Measurements from ENCODE around the gene HDGFL3.

DNA sequence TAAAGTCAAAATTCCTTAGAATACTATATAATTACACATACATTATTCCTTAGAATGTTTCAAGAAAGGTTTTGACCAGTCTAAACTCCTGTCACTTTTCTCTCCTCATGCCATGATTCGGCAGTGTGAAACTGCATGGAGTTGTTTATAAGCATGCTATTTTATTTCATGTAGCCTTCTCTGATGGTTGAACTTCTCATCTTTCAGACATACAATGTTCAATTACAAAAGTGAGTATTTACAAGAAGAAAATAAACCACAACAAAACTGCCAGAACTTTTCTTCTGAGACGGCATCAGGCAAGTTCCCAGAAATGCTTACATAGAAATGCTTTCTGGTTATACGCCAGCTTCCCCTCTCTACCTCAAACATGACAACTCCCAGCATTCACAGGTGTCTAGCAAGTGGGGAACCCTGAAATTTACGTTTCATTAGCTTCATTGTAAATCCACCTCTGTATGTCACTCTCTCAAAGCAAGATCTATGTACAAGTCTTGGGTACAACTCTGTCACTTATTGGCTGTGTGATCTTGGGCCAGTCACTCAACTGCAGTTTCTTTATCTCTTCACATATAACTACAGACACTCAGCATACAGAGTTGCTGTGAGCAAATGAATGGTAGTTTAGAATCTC lies 42.7 kb downstream of the HDGFL3 start:
- TF ChIP-seq, protein P1, sequence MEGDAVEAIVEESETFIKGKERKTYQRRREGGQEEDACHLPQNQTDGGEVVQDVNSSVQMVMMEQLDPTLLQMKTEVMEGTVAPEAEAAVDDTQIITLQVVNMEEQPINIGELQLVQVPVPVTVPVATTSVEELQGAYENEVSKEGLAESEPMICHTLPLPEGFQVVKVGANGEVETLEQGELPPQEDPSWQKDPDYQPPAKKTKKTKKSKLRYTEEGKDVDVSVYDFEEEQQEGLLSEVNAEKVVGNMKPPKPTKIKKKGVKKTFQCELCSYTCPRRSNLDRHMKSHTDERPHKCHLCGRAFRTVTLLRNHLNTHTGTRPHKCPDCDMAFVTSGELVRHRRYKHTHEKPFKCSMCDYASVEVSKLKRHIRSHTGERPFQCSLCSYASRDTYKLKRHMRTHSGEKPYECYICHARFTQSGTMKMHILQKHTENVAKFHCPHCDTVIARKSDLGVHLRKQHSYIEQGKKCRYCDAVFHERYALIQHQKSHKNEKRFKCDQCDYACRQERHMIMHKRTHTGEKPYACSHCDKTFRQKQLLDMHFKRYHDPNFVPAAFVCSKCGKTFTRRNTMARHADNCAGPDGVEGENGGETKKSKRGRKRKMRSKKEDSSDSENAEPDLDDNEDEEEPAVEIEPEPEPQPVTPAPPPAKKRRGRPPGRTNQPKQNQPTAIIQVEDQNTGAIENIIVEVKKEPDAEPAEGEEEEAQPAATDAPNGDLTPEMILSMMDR (IDR thresholded peaks at IDR 0.05): no peak
- TF ChIP-seq EP300 (IDR thresholded peaks at IDR 0.05): no peak

Data from ovary (tissue), 3 donors.